BLaER1 treated with 17β-estradiol and CSF1 and Interleukin-3, amounts not matched to agents 10 nM and 100 nM (cell line): ENCODE data around the gene MGAT4D.
"Not testable (repeated sequence)": the region's sequence is repeated elsewhere in the genome, so short reads cannot be mapped to it uniquely, and the experiment has no call there.

Experiments
- H3K27ac ChIP-seq, 11 experiments: shearing (Covaris generic); formaldehyde crosslinking; 2 replicates each; pipeline ENCODE4 v1.8.1; 2022
- H3K27me3 ChIP-seq, 11 experiments: shearing (Covaris generic); formaldehyde crosslinking; 2 replicates each; pipeline ENCODE4 v1.8.1; 2022
- H3K36me3 ChIP-seq, 11 experiments: shearing (Covaris generic); formaldehyde crosslinking; 2 replicates each; pipeline ENCODE4 v1.8.1; 2022
- H3K4me1 ChIP-seq, 10 experiments: shearing (Covaris generic); formaldehyde crosslinking; 2 replicates each; pipeline ENCODE4 v1.8.1; 2022
- H3K4me2 ChIP-seq, 11 experiments: shearing (Covaris generic); formaldehyde crosslinking; 2 replicates each; pipeline ENCODE4 v1.8.1; 2022
- H3K4me3 ChIP-seq, 10 experiments: shearing (Covaris generic); formaldehyde crosslinking; 2 replicates each; pipeline ENCODE4 v1.8.1; 2022
- H3K9ac ChIP-seq, 11 experiments: shearing (Covaris generic); formaldehyde crosslinking; 2 replicates each; pipeline ENCODE4 v1.8.1; 2022
- H3K9me3 ChIP-seq, 11 experiments: shearing (Covaris generic); formaldehyde crosslinking; replicated peaks in 1 of 11; 2 replicates each; pipeline ENCODE4 v1.8.1; 2022
- H4K20me1 ChIP-seq, 11 experiments: shearing (Covaris generic); formaldehyde crosslinking; 2 replicates each; pipeline ENCODE4 v1.8.1; 2022
- Cebpa-rat ChIP-seq, 11 experiments: shearing (Covaris generic); IDR thresholded peaks; 2 replicates each; pipeline ENCODE4 v1.8.1; 2022

Gene MGAT4D

GRCh38 chr4:140497747-140498636 lies at the start of gene MGAT4D:
TSS of gene MGAT4D (minus strand) at chr4:140498293. CDS start at chr4:140498222, 71 bp downstream.
- Histone ChIP-seq H3K9ac (no peak within 1 kb of the TSS), H4K20me1 (no peaks in the 10 kb centered on the region), H3K9me3 (peaks cover 9 to 14% (median 11%) of the 10 kb centered on the region in 11 experiments; a peak in 21 of 22 replicates), H3K4me2 (no peak within 1 kb of the TSS), H3K27me3 (no peaks in the 10 kb centered on the region), H3K4me1 (no peaks in the 10 kb centered on the region), H3K36me3 (no peaks in the 10 kb centered on the region), H3K4me3 (no peak within 1 kb of the TSS), H3K27ac (no peak within 1 kb of the TSS)
- no peak for TF ChIP-seq Cebpa-rat (IDR thresholded peaks at IDR 0.05)

- H3K4me1 ChIP-seq, result no peaks in the 10 kb centered on the region
- no peak for TF ChIP-seq Cebpa-rat (IDR thresholded peaks at IDR 0.05)
- H3K27ac ChIP-seq, result no peak overlapping the region
- no peak overlapping the region for H3K4me3 ChIP-seq
- no peaks in the 10 kb centered on the region for H3K9me3 ChIP-seq
- H3K4me2 ChIP-seq, result no peak overlapping the region
- H4K20me1 ChIP-seq, result no peaks in the 10 kb centered on the region
- no peak overlapping the region for H3K9ac ChIP-seq
- H3K36me3 ChIP-seq, result peaks cover 16 to 57% (median 31%) of the 10 kb centered on the region in 11 experiments; a peak in 21 of 22 replicates
- H3K27me3 ChIP-seq, result no peaks in the 10 kb centered on the region
Measured at GRCh38 chr4:140533951-140534480, 35.9 kb upstream of the MGAT4D start.

- H3K9ac ChIP-seq, result no peak overlapping the region
- peaks cover 12 to 50% (median 23%) of the 10 kb centered on the region in 11 experiments for H3K36me3 ChIP-seq
- no peak overlapping the region for H3K4me3 ChIP-seq
- H3K9me3 ChIP-seq, result peaks cover 0 to 8% (median 6%) of the 10 kb centered on the region in 11 experiments; a peak in 12 of 22 replicates
- no peaks in the 10 kb centered on the region for H4K20me1 ChIP-seq
- no peak overlapping the region for H3K4me2 ChIP-seq
- no peak overlapping the region for H3K27ac ChIP-seq
- H3K4me1 ChIP-seq, result peaks cover 0 to 13% (median 12%) of the 10 kb centered on the region in 10 experiments; a peak in 15 of 20 replicates
- no peak for TF ChIP-seq Cebpa-rat (IDR thresholded peaks at IDR 0.05)
- H3K27me3 ChIP-seq, result no peaks in the 10 kb centered on the region
Measured at GRCh38 chr4:140529434-140529833, 31.3 kb upstream of the MGAT4D start.

GRCh38 chr4:140523857-140524742 lies 26.0 kb upstream of the MGAT4D start, which contains the start of gene ELMOD2:
TSS of gene ELMOD2 (plus strand) at chr4:140524168. CDS start at chr4:140525429, 1,261 bp downstream.
- no peaks in the 10 kb centered on the region for H3K27me3 ChIP-seq
- peaks cover 0 to 13% (median 12%) of the 10 kb centered on the region in 10 experiments; a peak in 15 of 20 replicates for H3K4me1 ChIP-seq
- H3K4me2 ChIP-seq, result peak within 1 kb of the TSS; percentile 69 to 88 (median 80)
- H3K9ac ChIP-seq, result peak within 1 kb of the TSS; percentile 82 to 93 (median 89)
- peak within 1 kb of the TSS; percentile 71 to 92 (median 85) for H3K4me3 ChIP-seq
- peaks cover 0 to 8% (median 6%) of the 10 kb centered on the region in 11 experiments; a peak in 12 of 22 replicates for H3K9me3 ChIP-seq
- H3K36me3 ChIP-seq, result peaks cover 11 to 28% (median 18%) of the 10 kb centered on the region in 11 experiments
- H4K20me1 ChIP-seq, result no peaks in the 10 kb centered on the region
- H3K27ac ChIP-seq, result peak within 1 kb of the TSS; percentile 70 to 95 (median 87)
- no peak for TF ChIP-seq Cebpa-rat (IDR thresholded peaks at IDR 0.05)

GRCh38 chr4:140523370-140523856 lies 25.3 kb upstream of the MGAT4D start:
- Histone ChIP-seq H3K9me3 (peaks cover 0 to 8% (median 6%) of the 10 kb centered on the region in 11 experiments; a peak in 12 of 22 replicates), H3K4me3 (peak overlapping the region; percentile 71 to 92 (median 85)), H4K20me1 (no peaks in the 10 kb centered on the region), H3K36me3 (peaks cover 9 to 22% (median 17%) of the 10 kb centered on the region in 11 experiments), H3K27me3 (no peaks in the 10 kb centered on the region), H3K4me2 (peak overlapping the region; percentile 26 to 86 (median 57); a peak in 18 of 22 replicates), H3K4me1 (peaks cover 0 to 13% (median 12%) of the 10 kb centered on the region in 10 experiments; a peak in 15 of 20 replicates), H3K27ac (peak overlapping the region in 2 of 11 experiments; percentile 87 to 95; a peak in 1 of 22 replicates), H3K9ac (no peak overlapping the region)
- no peak for TF ChIP-seq Cebpa-rat (IDR thresholded peaks at IDR 0.05)

GRCh38 chr4:140515423-140515822 lies 17.3 kb upstream of the MGAT4D start:
- Histone ChIP-seq H3K4me1 (no peaks in the 10 kb centered on the region), H3K36me3 (no peaks in the 10 kb centered on the region), H3K9me3 (0 out of 22 replicates have a peak, but pooled peaks cover 0 to 3% (median 0%) of the 10 kb centered on the region in 11 experiments), H3K27ac (no peak overlapping the region), H4K20me1 (no peaks in the 10 kb centered on the region), H3K4me2 (no peak overlapping the region), H3K4me3 (no peak overlapping the region), H3K9ac (no peak overlapping the region), H3K27me3 (no peaks in the 10 kb centered on the region)
- TF ChIP-seq Cebpa-rat (IDR thresholded peaks at IDR 0.05), result no peak

GRCh38 chr4:140513765-140514164 lies 15.7 kb upstream of the MGAT4D start:
- H3K4me1 ChIP-seq, H3K4me3 ChIP-seq, H3K9me3 ChIP-seq, H3K36me3 ChIP-seq, H4K20me1 ChIP-seq, H3K9ac ChIP-seq, H3K27me3 ChIP-seq, H3K4me2 ChIP-seq, H3K27ac ChIP-seq: not testable (repeated sequence)

GRCh38 chr4:140504261-140504660 lies 6.2 kb upstream of the MGAT4D start:
- no peaks in the 10 kb centered on the region for H3K36me3 ChIP-seq
- H3K9me3 ChIP-seq, result peaks cover 0 to 9% (median 0%) of the 10 kb centered on the region in 11 experiments; a peak in 3 of 22 replicates
- no peaks in the 10 kb centered on the region for H3K4me1 ChIP-seq
- no peaks in the 10 kb centered on the region for H3K27me3 ChIP-seq
- no peaks in the 10 kb centered on the region for H4K20me1 ChIP-seq
- H3K9ac ChIP-seq, result no peak overlapping the region
- 0 out of 22 replicates have a peak, but pooled peaks of 1 of the 11 experiments have one; percentile 11 for TF ChIP-seq Cebpa-rat (IDR thresholded peaks at IDR 0.05)
- no peak overlapping the region for H3K4me2 ChIP-seq
- H3K27ac ChIP-seq, result no peak overlapping the region
- no peak overlapping the region for H3K4me3 ChIP-seq
